ENCODE measurements around the gene TRPM1. TPM values are rescaled to one million over a fixed set of nuclear protein-coding genes. Genes with fewer than 3 reads are reported as not detected.

TRPM1 gene
- total RNA-seq, result under 1 TPM in 1 of 2 experiments, not detected in 1; 0.06 TPM

- Mint-ChIP-seq H3K27ac (no peak within 1 kb of the TSS), H3K36me3 (no peaks in the 10 kb centered on the region), H3K4me3 (no peak within 1 kb of the TSS), H3K4me1 (no peaks in the 10 kb centered on the region), H3K27me3 (peaks cover 20% of the 10 kb centered on the region), H3K9me3 (ENCODE audit: low read depth) (no peaks in the 10 kb centered on the region)
- ATAC-seq (no peak), DNase-seq (no peak)
- CTCF ChIA-PET, result interaction anchor here (1.6 kb wide), 1 partner anchor 27 kb away, joined by 5 read pairs; no protein-coding TSS in a partner anchor
These were observed at the start of gene TRPM1 for GRCh38 chr15:31101262-31102038. Gene TRPM1, minus strand, starts transcription at chr15:31101725. Its CDS starts 20,370 bp downstream, at chr15:31081355.

GRCh38 chr15:31150732-31151231 is 49.3 kb upstream of the TRPM1 start:
- ATAC-seq (no peak), DNase-seq (peak; percentile 33)
- peaks cover 6% of the 10 kb centered on the region for H3K27me3 Mint-ChIP-seq
- H3K4me1 Mint-ChIP-seq, result peaks cover 5% of the 10 kb centered on the region
- H3K36me3 Mint-ChIP-seq, result no peaks in the 10 kb centered on the region
- no peaks in the 10 kb centered on the region for H3K9me3 Mint-ChIP-seq (ENCODE audit: low read depth)
- CTCF ChIA-PET, result no interaction called here
- no peak overlapping the region for H3K4me3 Mint-ChIP-seq
- no peak overlapping the region for H3K27ac Mint-ChIP-seq

GRCh38 chr15:31149987-31150386 is 48.5 kb upstream of the TRPM1 start:
- no peaks in the 10 kb centered on the region for H3K36me3 Mint-ChIP-seq
- H3K27me3 Mint-ChIP-seq, result peaks cover 6% of the 10 kb centered on the region
- ATAC-seq, result no peak
- H3K9me3 Mint-ChIP-seq (ENCODE audit: low read depth), result no peaks in the 10 kb centered on the region
- peaks cover 5% of the 10 kb centered on the region for H3K4me1 Mint-ChIP-seq
- CTCF ChIA-PET, result no interaction called here
- DNase-seq, result peak; percentile 18
- no peak overlapping the region for H3K27ac Mint-ChIP-seq
- H3K4me3 Mint-ChIP-seq, result no peak overlapping the region

- Mint-ChIP-seq H3K27me3 (peaks cover 6% of the 10 kb centered on the region), H3K36me3 (no peaks in the 10 kb centered on the region), H3K9me3 (ENCODE audit: low read depth) (no peaks in the 10 kb centered on the region), H3K4me3 (no peak overlapping the region), H3K27ac (no peak overlapping the region), H3K4me1 (no peaks in the 10 kb centered on the region)
- DNase-seq, result no peak
- no peak for ATAC-seq
- CTCF ChIA-PET, result no interaction called here
These were observed 47.6 kb upstream of the TRPM1 start for GRCh38 chr15:31149088-31149505.

GRCh38 chr15:31148297-31149087 is 47.0 kb upstream of the TRPM1 start:
- DNase-seq (no peak), ATAC-seq (no peak)
- Mint-ChIP-seq H3K27ac (no peak overlapping the region), H3K36me3 (no peaks in the 10 kb centered on the region), H3K27me3 (peaks cover 5% of the 10 kb centered on the region), H3K4me1 (no peaks in the 10 kb centered on the region), H3K9me3 (ENCODE audit: low read depth) (no peaks in the 10 kb centered on the region), H3K4me3 (no peak overlapping the region)
- CTCF ChIA-PET, result no interaction called here

GRCh38 chr15:31147944-31148296 is 46.4 kb upstream of the TRPM1 start:
- DNase-seq (no peak), ATAC-seq (no peak)
- H3K27ac Mint-ChIP-seq, result no peak overlapping the region
- H3K36me3 Mint-ChIP-seq, result no peaks in the 10 kb centered on the region
- H3K9me3 Mint-ChIP-seq (ENCODE audit: low read depth), result no peaks in the 10 kb centered on the region
- peaks cover 3% of the 10 kb centered on the region for H3K27me3 Mint-ChIP-seq
- H3K4me1 Mint-ChIP-seq, result no peaks in the 10 kb centered on the region
- CTCF ChIA-PET, result no interaction called here
- H3K4me3 Mint-ChIP-seq, result no peak overlapping the region

GRCh38 chr15:31147456-31147855 is 45.9 kb upstream of the TRPM1 start:
- Mint-ChIP-seq H3K27ac (no peak overlapping the region), H3K36me3 (no peaks in the 10 kb centered on the region), H3K4me3 (no peak overlapping the region), H3K4me1 (no peaks in the 10 kb centered on the region), H3K27me3 (peaks cover 3% of the 10 kb centered on the region), H3K9me3 (ENCODE audit: low read depth) (no peaks in the 10 kb centered on the region)
- ATAC-seq, result no peak
- CTCF ChIA-PET, result no interaction called here
- peak; percentile 15 for DNase-seq

- H3K27ac Mint-ChIP-seq, result no peak overlapping the region
These were observed 43.9 kb upstream of the TRPM1 start for GRCh38 chr15:31145271-31145911.

GRCh38 chr15:31141792-31142191 is 40.3 kb upstream of the TRPM1 start:
- H3K27ac Mint-ChIP-seq, result no peak overlapping the region
- CTCF ChIA-PET, result no interaction called here
- H3K4me1 Mint-ChIP-seq, result no peaks in the 10 kb centered on the region
- H3K9me3 Mint-ChIP-seq (ENCODE audit: low read depth), result no peaks in the 10 kb centered on the region
- ATAC-seq (no peak), DNase-seq (no peak)
- no peak overlapping the region for H3K4me3 Mint-ChIP-seq
- peaks cover 6% of the 10 kb centered on the region for H3K27me3 Mint-ChIP-seq
- H3K36me3 Mint-ChIP-seq, result no peaks in the 10 kb centered on the region

More at GRCh38 chr15:31145271-31145911, 43.9 kb upstream of the TRPM1 start:
- no peak for DNase-seq
- Mint-ChIP-seq H3K4me3 (no peak overlapping the region), H3K36me3 (no peaks in the 10 kb centered on the region), H3K27me3 (peaks cover 9% of the 10 kb centered on the region), H3K9me3 (ENCODE audit: low read depth) (no peaks in the 10 kb centered on the region), H3K4me1 (no peaks in the 10 kb centered on the region)
- ATAC-seq, result no peak
- CTCF ChIA-PET, result interaction anchor here (1.1 to 1.2 kb wide), 2 partner anchors 16 kb away, joined by 3 read pairs; no protein-coding TSS in a partner anchor

GRCh38 chr15:31136607-31137328 is 35.2 kb upstream of the TRPM1 start:
- CTCF ChIA-PET, result interaction anchor here (1.7 kb wide), 1 partner anchor 7 kb away, joined by 12 read pairs; no protein-coding TSS in a partner anchor
- H3K36me3 Mint-ChIP-seq, result no peaks in the 10 kb centered on the region

GRCh38 chr15:31136016-31136415 is 34.5 kb upstream of the TRPM1 start:
- no peaks in the 10 kb centered on the region for H3K4me1 Mint-ChIP-seq
- no peaks in the 10 kb centered on the region for H3K36me3 Mint-ChIP-seq
- DNase-seq, result peak; percentile 19
- no peak overlapping the region for H3K4me3 Mint-ChIP-seq
- no peaks in the 10 kb centered on the region for H3K9me3 Mint-ChIP-seq (ENCODE audit: low read depth)
- ATAC-seq, result no peak
- no peak overlapping the region for H3K27ac Mint-ChIP-seq
- peaks cover 4% of the 10 kb centered on the region for H3K27me3 Mint-ChIP-seq
- CTCF ChIA-PET, result no interaction called here

More at GRCh38 chr15:31136607-31137328, 35.2 kb upstream of the TRPM1 start:
- Mint-ChIP-seq H3K27me3 (peaks cover 10% of the 10 kb centered on the region), H3K4me3 (no peak overlapping the region), H3K4me1 (no peaks in the 10 kb centered on the region), H3K9me3 (ENCODE audit: low read depth) (no peaks in the 10 kb centered on the region), H3K27ac (no peak overlapping the region)
- DNase-seq (no peak), ATAC-seq (no peak)

- CTCF ChIA-PET, result no interaction called here
- Mint-ChIP-seq H3K9me3 (ENCODE audit: low read depth) (no peaks in the 10 kb centered on the region), H3K4me1 (no peaks in the 10 kb centered on the region), H3K4me3 (no peak overlapping the region), H3K27ac (no peak overlapping the region), H3K27me3 (peaks cover 8% of the 10 kb centered on the region), H3K36me3 (no peaks in the 10 kb centered on the region)
- no peak for ATAC-seq
- DNase-seq, result no peak
These were observed 34.0 kb upstream of the TRPM1 start for GRCh38 chr15:31135523-31135922.

- Mint-ChIP-seq H3K27me3 (peaks cover 12% of the 10 kb centered on the region), H3K4me3 (no peak overlapping the region), H3K36me3 (no peaks in the 10 kb centered on the region), H3K27ac (no peak overlapping the region), H3K9me3 (ENCODE audit: low read depth) (no peaks in the 10 kb centered on the region), H3K4me1 (peaks cover 1% of the 10 kb centered on the region)
- CTCF ChIA-PET, result no interaction called here
- no peak for DNase-seq
- no peak for ATAC-seq
These were observed 32.4 kb upstream of the TRPM1 start for GRCh38 chr15:31133890-31134289.
